Thyroid gland (tissue), 4 donors: Measurements from ENCODE around the gene ELMO2.

Experiments used
- POLR2A ChIP-seq, 2 donors: fragments of 450-650 bp; IDR thresholded peaks; one replicate each; pipeline ENCODE4 v1.6.1; 2017; ENCODE audit warnings: antibody characterized with exemption in 2 of 2, mild to moderate bottlenecking in 2 of 2, moderate library complexity in 1 of 2
- TF ChIP-seq, protein P1 (sequence below), 6 experiments: fragments of 200-600 bp in 3 of 6; fragments of 450-650 bp in 3 of 6; sonication (generic) in 3 of 6; IDR thresholded peaks; one replicate each; pipeline ENCODE4 v1.5.1; 2016 to 2019; ENCODE audit warnings: antibody characterized with exemption in 6 of 6, mild to moderate bottlenecking in 2 of 6, inconsistent platforms in 1 of 6, moderate library complexity in 1 of 6

DNA sequence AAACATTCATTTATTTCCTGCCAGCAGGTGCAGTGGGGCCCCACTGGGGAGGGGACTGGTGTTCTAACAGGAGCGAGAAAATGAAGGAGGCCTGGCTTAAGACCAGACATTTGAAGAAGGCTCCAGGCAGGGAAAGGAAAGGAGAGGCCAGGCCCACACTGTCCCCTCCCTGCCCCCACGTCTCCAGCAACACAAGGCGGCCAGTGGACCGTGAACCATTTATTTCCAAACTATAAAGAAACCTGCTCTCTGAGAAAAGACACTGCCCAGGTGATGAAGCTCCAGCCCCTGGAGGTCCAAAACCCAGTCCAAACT is 56.7 kb downstream of the ELMO2 start:
- TF ChIP-seq, protein P1, sequence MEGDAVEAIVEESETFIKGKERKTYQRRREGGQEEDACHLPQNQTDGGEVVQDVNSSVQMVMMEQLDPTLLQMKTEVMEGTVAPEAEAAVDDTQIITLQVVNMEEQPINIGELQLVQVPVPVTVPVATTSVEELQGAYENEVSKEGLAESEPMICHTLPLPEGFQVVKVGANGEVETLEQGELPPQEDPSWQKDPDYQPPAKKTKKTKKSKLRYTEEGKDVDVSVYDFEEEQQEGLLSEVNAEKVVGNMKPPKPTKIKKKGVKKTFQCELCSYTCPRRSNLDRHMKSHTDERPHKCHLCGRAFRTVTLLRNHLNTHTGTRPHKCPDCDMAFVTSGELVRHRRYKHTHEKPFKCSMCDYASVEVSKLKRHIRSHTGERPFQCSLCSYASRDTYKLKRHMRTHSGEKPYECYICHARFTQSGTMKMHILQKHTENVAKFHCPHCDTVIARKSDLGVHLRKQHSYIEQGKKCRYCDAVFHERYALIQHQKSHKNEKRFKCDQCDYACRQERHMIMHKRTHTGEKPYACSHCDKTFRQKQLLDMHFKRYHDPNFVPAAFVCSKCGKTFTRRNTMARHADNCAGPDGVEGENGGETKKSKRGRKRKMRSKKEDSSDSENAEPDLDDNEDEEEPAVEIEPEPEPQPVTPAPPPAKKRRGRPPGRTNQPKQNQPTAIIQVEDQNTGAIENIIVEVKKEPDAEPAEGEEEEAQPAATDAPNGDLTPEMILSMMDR (IDR thresholded peaks at IDR 0.05): no peak
- no peak for TF ChIP-seq POLR2A (IDR thresholded peaks at IDR 0.05)
